ENCODE measurements around the gene MCM6.
"Not testable (repeated sequence)": the region's sequence is repeated elsewhere in the genome, so short reads cannot be mapped to it uniquely, and the experiment has no call there.

Gene MCM6

GRCh38 chr2:135876066-135876711 is at the start of gene MCM6:
Gene MCM6 (minus strand): TSS chr2:135876443. CDS start chr2:135876365, 78 bp downstream.
- DNase-seq: peak; percentile 88

GRCh38 chr2:135925571-135925970 is 49.3 kb upstream of the MCM6 start:
- no peak for DNase-seq

GRCh38 chr2:135916207-135916606 is 40.0 kb upstream of the MCM6 start:
- no peak for DNase-seq

GRCh38 chr2:135914485-135914884 is 38.2 kb upstream of the MCM6 start:
- DNase-seq: no peak

GRCh38 chr2:135913727-135914365 is 37.6 kb upstream of the MCM6 start:
- DNase-seq: no peak

GRCh38 chr2:135909976-135910375 is 33.7 kb upstream of the MCM6 start:
- DNase-seq: no peak

- no peak for DNase-seq
Measured at GRCh38 chr2:135905679-135906078, 29.4 kb upstream of the MCM6 start.

GRCh38 chr2:135904341-135904989 is 28.2 kb upstream of the MCM6 start:
- no peak for DNase-seq

- DNase-seq: no peak
Measured at GRCh38 chr2:135903650-135904049, 27.4 kb upstream of the MCM6 start.

- no peak for DNase-seq
Measured at GRCh38 chr2:135899567-135899966, 23.3 kb upstream of the MCM6 start.

- no peak for DNase-seq
Measured at GRCh38 chr2:135898234-135898786, 22.1 kb upstream of the MCM6 start.

GRCh38 chr2:135894930-135895329 is 18.7 kb upstream of the MCM6 start:
- DNase-seq: no peak

GRCh38 chr2:135893374-135893794 is 17.1 kb upstream of the MCM6 start:
- no peak for DNase-seq

GRCh38 chr2:135890835-135891234 is 14.6 kb upstream of the MCM6 start:
- no peak for DNase-seq

GRCh38 chr2:135890149-135890548 is 13.9 kb upstream of the MCM6 start:
- no peak for DNase-seq

GRCh38 chr2:135888587-135888986 is 12.3 kb upstream of the MCM6 start:
- DNase-seq: not testable (repeated sequence)

- DNase-seq: no peak
Measured at GRCh38 chr2:135885709-135886108, 9.5 kb upstream of the MCM6 start.

GRCh38 chr2:135882415-135882814 is 6.2 kb upstream of the MCM6 start:
- DNase-seq: no peak

- DNase-seq: not testable (repeated sequence)
Measured at GRCh38 chr2:135876770-135877169, 527 bp upstream of the MCM6 start.

- DNase-seq: peak; percentile 26
Measured at GRCh38 chr2:135875491-135876065, 665 bp downstream of the MCM6 start.

GRCh38 chr2:135874777-135875365 is 1.4 kb downstream of the MCM6 start:
- DNase-seq: no peak

- DNase-seq: no peak
Measured at GRCh38 chr2:135870571-135870970, 5.7 kb downstream of the MCM6 start.

GRCh38 chr2:135863233-135863632 is 13.0 kb downstream of the MCM6 start:
- no peak for DNase-seq
